ENCODE results near the gene RIMKLB. TPM values are rescaled to one million over a fixed set of nuclear protein-coding genes. Genes with fewer than 3 reads are reported as not detected.

Gene RIMKLB
- total and polyA plus RNA-seq, 2 of the 4 experiments (the other 2 are of a cell fraction), result 12.5 to 18.8 TPM

DNA sequence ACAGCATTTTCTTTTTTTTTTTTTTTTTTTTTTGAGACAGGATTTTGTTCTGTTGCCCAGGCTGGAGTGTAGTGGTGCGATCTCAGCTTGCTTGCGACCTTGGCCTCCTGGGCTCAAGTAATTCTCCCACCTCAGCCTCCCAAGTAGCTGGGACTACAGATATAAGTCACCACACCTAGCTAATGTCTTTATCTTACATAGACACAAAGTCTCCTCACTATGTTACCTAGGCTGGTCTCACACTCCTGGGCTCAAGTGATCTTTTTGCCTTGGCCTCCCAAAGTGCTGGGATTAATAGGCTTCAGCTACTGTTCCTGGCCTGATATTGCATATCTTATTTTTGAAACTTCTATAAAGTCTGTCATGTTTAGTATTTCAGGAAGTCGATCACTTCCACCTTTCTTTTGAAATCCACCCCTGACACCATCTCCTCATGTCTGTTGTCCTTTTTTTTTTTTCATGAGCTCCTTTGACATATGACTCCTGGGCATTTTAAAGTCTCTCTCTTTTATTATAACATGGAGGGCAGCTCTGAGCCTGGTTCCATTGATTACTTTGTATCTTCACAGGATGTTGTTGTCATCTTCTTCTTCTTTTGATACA is 118.8 kb downstream of the RIMKLB start:
- Histone ChIP-seq H3K4ac (ENCODE audit: low read depth, low read length) (no peak overlapping the region), H2AK9ac (replicated peaks; ENCODE audit: low read depth, low read length, poor library complexity) (no peak overlapping the region), H4K91ac (ENCODE audit: insufficient read depth, low read depth, low read length) (no peak overlapping the region), H3K36me3 (ENCODE audit: control insufficient read depth, insufficient read depth, low read length) (no peaks in the 10 kb centered on the region), H2BK15ac (ENCODE audit: low read depth, low read length) (no peak overlapping the region), H4K8ac (ENCODE audit: low read depth in 2 of 2, low read length in 2 of 2) (no peak overlapping the region), H2BK120ac (ENCODE audit: low read depth, low read length) (no peak overlapping the region), H4K20me1 (ENCODE audit: insufficient read depth, low read length) (no peaks in the 10 kb centered on the region), H3K27ac (ENCODE audit: insufficient read depth, low read length) (no peak overlapping the region), H2BK5ac (ENCODE audit: low read depth, low read length, poor library complexity, severe bottlenecking) (no peak overlapping the region), H2AFZ (replicated peaks; ENCODE audit: low read length, poor library complexity) (no peak overlapping the region), H3K23ac (ENCODE audit: low read depth, low read length) (no peak overlapping the region), H3K79me1 (ENCODE audit: low read depth in 1 of 2, low read length in 2 of 2) (no peaks in the 10 kb centered on the region), H3K4me1 (ENCODE audit: control insufficient read depth, insufficient read depth, low read length) (no peaks in the 10 kb centered on the region), H2AK5ac (ENCODE audit: low read depth, low read length) (no peak overlapping the region), H3K27me3 (ENCODE audit: control insufficient read depth, insufficient read depth, low read length) (no peaks in the 10 kb centered on the region), H3K18ac (ENCODE audit: low read depth, low read length) (no peak overlapping the region), H3K14ac (replicated peaks; ENCODE audit: low read depth, low read length) (no peak overlapping the region), H3K56ac (ENCODE audit: extremely low read depth, insufficient read depth, low read length) (no peak overlapping the region), H2BK20ac (ENCODE audit: low read depth, low read length) (no peak overlapping the region), H4K5ac (ENCODE audit: low read depth, low read length) (no peak overlapping the region), H3K9me3 (ENCODE audit: control insufficient read depth, insufficient read depth, low read length) (no peaks in the 10 kb centered on the region), H3K9ac (ENCODE audit: low read depth, low read length) (no peak overlapping the region), H3K4me2 (ENCODE audit: low read depth, low read length) (no peak overlapping the region), H3K9me1 (ENCODE audit: insufficient read depth, low read length) (no peaks in the 10 kb centered on the region), H3K4me3 (ENCODE audit: insufficient read depth, low read depth, low read length) (no peak overlapping the region)
- intact Hi-C loops (cut with micrococcal nuclease) (no loop called here), in situ Hi-C loops (cut with MboI; ENCODE audit: low sequenced_read_pairs) (no loop called here), dilution Hi-C loops (cut with HindIII; ENCODE audit: low sequenced_read_pairs, unreplicated experiment) (no loop called here)
- ATAC-seq (ENCODE audit: low read depth) (no peak), DNase-seq (no peak)
- WGBS, 2 experiments (ENCODE audit: extremely low coverage in 2 of 2, insufficient read length in 1 of 2), result no CpG with 5 or more reads among the region's 3 CpGs
- ChIA-PET CTCF (interaction anchor here (0.6 to 0.9 kb wide), 2 partner anchors 12 to 561 kb away, joined by 3 to 4 read pairs; no protein-coding TSS in a partner anchor), POLR2A (ENCODE audit: unreplicated experiment) (interaction anchor here (0.6 kb wide), 1 partner anchor 218 kb away, joined by 9 read pairs; no protein-coding TSS in a partner anchor)
- TF ChIP-seq NFE2L2 (IDR thresholded peaks at IDR 0.05; ENCODE audit: low read depth, low read length), result no peak
- TF ChIP-seq, protein P1, sequence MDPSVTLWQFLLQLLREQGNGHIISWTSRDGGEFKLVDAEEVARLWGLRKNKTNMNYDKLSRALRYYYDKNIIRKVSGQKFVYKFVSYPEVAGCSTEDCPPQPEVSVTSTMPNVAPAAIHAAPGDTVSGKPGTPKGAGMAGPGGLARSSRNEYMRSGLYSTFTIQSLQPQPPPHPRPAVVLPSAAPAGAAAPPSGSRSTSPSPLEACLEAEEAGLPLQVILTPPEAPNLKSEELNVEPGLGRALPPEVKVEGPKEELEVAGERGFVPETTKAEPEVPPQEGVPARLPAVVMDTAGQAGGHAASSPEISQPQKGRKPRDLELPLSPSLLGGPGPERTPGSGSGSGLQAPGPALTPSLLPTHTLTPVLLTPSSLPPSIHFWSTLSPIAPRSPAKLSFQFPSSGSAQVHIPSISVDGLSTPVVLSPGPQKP (IDR thresholded peaks at IDR 0.05; ENCODE audit: borderline replicate concordance, low read depth, low read length), result no peak
- no TSS peak for BruUV-seq (replicated peaks)
